COR-L47 (cell line): ENCODE data around the gene MVP.
A peak's percentile ranks its signal among the peaks of the same experiment; 100 is the strongest.
"Not testable (repeated sequence)": the region's sequence is repeated elsewhere in the genome, so short reads cannot be mapped to it uniquely, and the experiment has no call there.

Experiments used
- DNase-seq: peaks from one replicate; lab custom pipeline; 2025; lab: John Stamatoyannopoulos, UW

Gene MVP

GRCh38 chr16:29815793-29816693 lies 4.2 kb upstream of the MVP start, which contains the start of gene PAGR1:
TSS of gene PAGR1 (plus strand) at chr16:29816152. CDS start at chr16:29816526, 374 bp downstream.
- DNase-seq = peak; percentile 99

- peak; percentile 52 for DNase-seq
Observed at GRCh38 chr16:29816694-29817441, 3.4 kb upstream of the MVP start.

- DNase-seq = no peak
Observed at GRCh38 chr16:29818082-29818481, 2.2 kb upstream of the MVP start.

GRCh38 chr16:29819506-29819905 lies 756 bp upstream of the MVP start:
- DNase-seq = no peak

GRCh38 chr16:29820730-29821642 lies 724 bp downstream of the MVP start:
- DNase-seq = no peak

GRCh38 chr16:29821643-29822115 lies 1.4 kb downstream of the MVP start:
- DNase-seq = no peak

GRCh38 chr16:29824589-29825144 lies 4.4 kb downstream of the MVP start:
- DNase-seq = no peak

GRCh38 chr16:29825145-29826044 lies 5.1 kb downstream of the MVP start:
- no peak for DNase-seq

GRCh38 chr16:29826342-29826695 lies 6.1 kb downstream of the MVP start:
- DNase-seq = no peak

- no peak for DNase-seq
Observed at GRCh38 chr16:29830774-29831173, 10.5 kb downstream of the MVP start.

- DNase-seq = no peak
Observed at GRCh38 chr16:29831490-29831889, 11.2 kb downstream of the MVP start.

GRCh38 chr16:29833219-29833618 lies 13.0 kb downstream of the MVP start:
- DNase-seq = not testable (repeated sequence)

GRCh38 chr16:29834079-29834478 lies 13.8 kb downstream of the MVP start:
- no peak for DNase-seq

- DNase-seq = no peak
Observed at GRCh38 chr16:29835926-29836325, 15.7 kb downstream of the MVP start.

- DNase-seq = no peak
Observed at GRCh38 chr16:29836623-29837022, 16.4 kb downstream of the MVP start.

GRCh38 chr16:29837841-29838240 lies 17.6 kb downstream of the MVP start:
- DNase-seq = no peak

GRCh38 chr16:29839822-29840221 lies 19.6 kb downstream of the MVP start:
- DNase-seq = no peak

GRCh38 chr16:29840240-29840639 lies 20.0 kb downstream of the MVP start:
- DNase-seq = no peak

- no peak for DNase-seq
Observed at GRCh38 chr16:29841631-29842030, 21.4 kb downstream of the MVP start.

GRCh38 chr16:29842732-29843346 lies 22.6 kb downstream of the MVP start:
- no peak for DNase-seq
